BLaER1 (cell line): Measurements from ENCODE around the gene SEC61G.

Experiments
- H3K27ac ChIP-seq: shearing (Covaris generic); formaldehyde crosslinking; 2 replicates; pipeline ENCODE4 v1.8.1; 2022
- H3K27me3 ChIP-seq: shearing (Covaris generic); formaldehyde crosslinking; 2 replicates; pipeline ENCODE4 v1.8.1; 2022
- H3K36me3 ChIP-seq: shearing (Covaris generic); formaldehyde crosslinking; 2 replicates; pipeline ENCODE4 v1.8.1; 2022
- H3K4me1 ChIP-seq: shearing (Covaris generic); formaldehyde crosslinking; 2 replicates; pipeline ENCODE4 v1.8.1; 2022
- H3K4me2 ChIP-seq: shearing (Covaris generic); formaldehyde crosslinking; 2 replicates; pipeline ENCODE4 v1.8.1; 2022
- H3K4me3 ChIP-seq: shearing (Covaris generic); formaldehyde crosslinking; 2 replicates; pipeline ENCODE4 v1.8.1; 2022
- H3K9ac ChIP-seq: shearing (Covaris generic); formaldehyde crosslinking; 2 replicates; pipeline ENCODE4 v1.8.1; 2022
- H3K9me3 ChIP-seq: shearing (Covaris generic); formaldehyde crosslinking; 2 replicates; pipeline ENCODE4 v1.8.1; 2022
- H4K20me1 ChIP-seq: shearing (Covaris generic); formaldehyde crosslinking; 2 replicates; pipeline ENCODE4 v1.8.1; 2022
- Cebpa-rat ChIP-seq: shearing (Covaris generic); IDR thresholded peaks from 2 replicates; pipeline ENCODE4 v1.8.1; 2022

Gene SEC61G

DNA sequence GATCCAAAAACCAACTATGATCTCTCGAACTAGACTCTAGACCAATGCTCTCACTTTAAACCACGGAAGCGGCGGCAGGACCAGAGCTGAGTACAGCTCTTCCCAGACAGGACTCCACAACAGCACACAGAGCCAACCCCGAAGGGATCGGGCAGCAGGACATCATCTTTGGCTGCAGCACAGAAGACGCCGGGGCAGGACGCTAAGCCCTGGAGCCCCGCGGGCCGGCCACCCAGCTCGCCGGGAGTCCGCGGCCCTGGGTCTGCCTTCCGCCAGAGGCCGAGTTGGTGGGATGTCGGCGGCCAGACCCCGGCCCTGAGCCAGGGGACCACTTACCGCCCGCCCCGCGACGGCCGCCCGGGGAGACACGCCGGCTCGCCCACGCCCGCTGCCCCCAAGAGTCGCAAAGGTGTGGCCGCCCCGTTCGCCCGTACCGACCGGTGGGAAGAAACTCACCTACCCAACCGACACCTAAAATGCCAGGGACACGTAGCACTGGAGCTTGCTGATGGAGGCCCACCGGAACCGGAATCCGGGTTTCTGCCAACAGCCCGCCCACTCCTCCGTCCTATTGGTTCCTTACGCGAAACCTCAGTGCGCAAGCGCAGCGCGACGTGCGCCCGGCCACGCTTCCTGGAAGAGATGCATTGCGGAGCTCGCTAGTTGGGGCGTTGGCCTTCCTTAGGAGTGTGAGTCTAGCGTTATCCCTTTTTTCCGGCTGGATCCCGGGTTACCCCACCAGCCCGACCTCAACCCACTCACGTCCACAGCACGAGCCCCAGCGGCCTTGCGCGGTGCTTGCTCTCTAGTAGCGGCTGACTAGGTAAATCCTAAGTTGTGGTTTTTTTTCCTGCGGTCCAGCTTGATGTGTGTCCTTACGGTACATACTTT is at the start of gene SEC61G:
SEC61G (minus strand) TSS at position 510 of the 891 bp plus-strand sequence. CDS start 1,623 bp downstream, outside the sequence.
- TF ChIP-seq Cebpa-rat = no peak
- H3K36me3 ChIP-seq = peaks cover 25% of the 10 kb centered on the region
- peaks cover 50% of the 10 kb centered on the region for H4K20me1 ChIP-seq
- H3K9me3 ChIP-seq = no peaks in the 10 kb centered on the region
- H3K4me2 ChIP-seq = peak within 1 kb of the TSS; percentile 96
- H3K4me1 ChIP-seq = peaks cover 22% of the 10 kb centered on the region
- H3K27me3 ChIP-seq = no peaks in the 10 kb centered on the region
- H3K4me3 ChIP-seq = peak within 1 kb of the TSS; percentile 99
- H3K9ac ChIP-seq = peak within 1 kb of the TSS; percentile 95
- H3K27ac ChIP-seq = peak within 1 kb of the TSS; percentile 89

DNA sequence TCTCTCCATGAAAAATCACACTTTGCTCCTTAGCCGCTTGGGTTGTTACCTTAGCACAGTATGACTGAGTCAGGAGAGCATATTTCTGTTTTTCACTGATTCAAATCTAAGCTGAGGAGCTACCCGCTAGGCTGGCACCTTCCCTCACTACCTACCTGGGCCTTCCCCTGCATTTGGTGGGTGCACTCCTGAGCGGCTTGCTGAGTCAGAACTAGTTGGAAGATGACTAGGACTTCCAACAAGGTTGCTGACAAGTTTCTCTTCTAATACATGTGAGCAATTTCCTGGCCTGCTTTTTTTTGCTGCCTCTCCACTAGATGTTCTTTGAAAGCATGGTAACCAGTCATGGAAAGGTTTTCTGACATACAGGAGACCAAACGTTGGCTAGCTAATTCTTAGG is 43.8 kb upstream of the SEC61G start:
- Histone ChIP-seq H3K9me3 (no peaks in the 10 kb centered on the region), H3K27ac (no peak overlapping the region), H3K4me1 (no peaks in the 10 kb centered on the region), H3K4me2 (no peak overlapping the region), H3K9ac (no peak overlapping the region), H4K20me1 (no peaks in the 10 kb centered on the region), H3K4me3 (no peak overlapping the region), H3K36me3 (no peaks in the 10 kb centered on the region), H3K27me3 (no peaks in the 10 kb centered on the region)
- TF ChIP-seq Cebpa-rat = no peak

DNA sequence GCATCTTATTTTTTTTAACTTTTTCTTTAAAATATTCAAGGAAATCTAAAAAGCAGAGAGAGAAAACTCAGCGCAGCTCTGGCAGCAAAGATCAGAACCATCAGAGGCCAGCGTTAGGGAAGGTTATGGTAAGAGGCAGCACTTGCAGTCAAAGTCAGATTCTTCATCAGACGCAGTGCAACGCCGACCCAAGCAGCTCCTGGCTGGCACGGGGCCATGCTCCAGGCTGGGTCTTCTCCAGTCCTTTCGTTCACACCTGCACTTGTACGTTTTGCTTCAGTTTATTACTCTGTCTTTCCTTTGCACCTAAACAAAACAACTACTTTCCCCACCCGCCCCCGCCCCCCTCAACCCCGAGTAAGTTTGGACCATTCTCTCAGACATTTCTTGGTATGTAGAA is 43.1 kb upstream of the SEC61G start:
- no peak for TF ChIP-seq Cebpa-rat
- no peaks in the 10 kb centered on the region for H4K20me1 ChIP-seq
- H3K27ac ChIP-seq = no peak overlapping the region
- no peak overlapping the region for H3K4me2 ChIP-seq
- H3K27me3 ChIP-seq = no peaks in the 10 kb centered on the region
- H3K4me3 ChIP-seq = no peak overlapping the region
- no peaks in the 10 kb centered on the region for H3K36me3 ChIP-seq
- no peak overlapping the region for H3K9ac ChIP-seq
- H3K4me1 ChIP-seq = no peaks in the 10 kb centered on the region
- H3K9me3 ChIP-seq = no peaks in the 10 kb centered on the region

DNA sequence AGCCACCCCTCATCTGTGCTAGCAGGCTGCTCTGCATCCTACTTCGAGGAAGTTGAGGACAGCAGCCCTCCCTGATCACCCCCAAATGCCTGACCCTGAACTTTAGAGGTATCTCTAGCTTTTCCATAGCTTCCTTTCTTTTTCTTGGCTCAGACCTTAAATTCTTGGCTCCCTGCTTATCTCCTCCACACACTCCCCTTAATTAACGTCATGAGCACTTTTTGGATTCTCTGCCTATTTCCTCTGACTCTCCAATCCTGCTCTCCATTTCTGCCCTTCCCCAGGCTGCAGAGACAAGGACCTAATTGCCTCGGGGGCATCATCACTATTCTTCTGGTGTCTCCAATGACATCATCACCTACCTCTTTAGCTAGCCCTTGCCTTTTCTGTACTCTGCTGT is 40.8 kb upstream of the SEC61G start:
- no peak overlapping the region for H3K9ac ChIP-seq
- no peaks in the 10 kb centered on the region for H3K36me3 ChIP-seq
- TF ChIP-seq Cebpa-rat = no peak
- no peak overlapping the region for H3K27ac ChIP-seq
- no peak overlapping the region for H3K4me2 ChIP-seq
- no peaks in the 10 kb centered on the region for H3K27me3 ChIP-seq
- no peak overlapping the region for H3K4me3 ChIP-seq
- H3K9me3 ChIP-seq = no peaks in the 10 kb centered on the region
- H3K4me1 ChIP-seq = no peaks in the 10 kb centered on the region
- no peaks in the 10 kb centered on the region for H4K20me1 ChIP-seq

DNA sequence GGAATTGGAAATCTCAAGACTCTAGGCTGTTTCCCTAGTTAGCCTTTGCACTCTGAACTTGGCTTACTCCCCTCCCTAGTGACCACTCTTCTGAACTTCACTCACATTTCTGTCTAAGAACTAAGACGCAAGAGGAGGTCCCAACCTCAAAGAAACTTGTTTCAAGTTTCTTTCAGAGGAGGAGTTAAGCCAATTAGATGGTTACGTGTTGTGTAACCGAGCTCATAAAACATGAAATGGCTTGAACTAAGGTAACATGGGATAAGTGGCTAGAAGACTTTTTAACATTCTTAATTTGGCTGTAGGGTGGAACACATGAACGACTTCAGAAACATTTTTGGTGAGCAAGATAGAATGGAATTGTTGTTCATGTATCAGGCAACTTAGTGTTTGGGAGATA is 39.5 kb upstream of the SEC61G start:
- H3K36me3 ChIP-seq = no peaks in the 10 kb centered on the region
- H3K9me3 ChIP-seq = no peaks in the 10 kb centered on the region
- no peaks in the 10 kb centered on the region for H3K27me3 ChIP-seq
- no peaks in the 10 kb centered on the region for H4K20me1 ChIP-seq
- H3K9ac ChIP-seq = no peak overlapping the region
- H3K27ac ChIP-seq = no peak overlapping the region
- H3K4me2 ChIP-seq = no peak overlapping the region
- H3K4me1 ChIP-seq = no peaks in the 10 kb centered on the region
- H3K4me3 ChIP-seq = no peak overlapping the region
- no peak for TF ChIP-seq Cebpa-rat

DNA sequence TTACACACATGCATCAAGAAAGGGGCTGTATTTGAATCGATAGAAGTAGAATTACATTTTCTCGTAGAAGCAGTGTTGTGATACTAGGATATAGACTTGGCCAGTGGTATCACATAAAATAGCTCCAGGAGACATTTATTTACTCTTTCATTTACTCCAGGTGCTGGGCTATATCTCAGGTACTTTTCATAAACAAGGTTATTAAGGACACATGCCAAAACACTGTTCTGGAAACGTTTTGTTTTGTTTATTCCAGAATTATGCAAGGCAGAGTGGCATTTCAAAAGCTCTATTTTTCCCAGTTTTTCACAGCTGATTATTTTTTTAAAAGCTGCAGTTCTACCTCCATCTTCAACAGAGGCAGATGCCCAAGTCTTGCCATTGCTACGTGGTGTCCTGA is 37.8 kb upstream of the SEC61G start:
- Histone ChIP-seq H3K9ac (no peak overlapping the region), H4K20me1 (no peaks in the 10 kb centered on the region), H3K4me2 (no peak overlapping the region), H3K36me3 (no peaks in the 10 kb centered on the region), H3K27ac (no peak overlapping the region), H3K4me3 (no peak overlapping the region), H3K9me3 (no peaks in the 10 kb centered on the region), H3K27me3 (no peaks in the 10 kb centered on the region), H3K4me1 (no peaks in the 10 kb centered on the region)
- TF ChIP-seq Cebpa-rat = no peak

DNA sequence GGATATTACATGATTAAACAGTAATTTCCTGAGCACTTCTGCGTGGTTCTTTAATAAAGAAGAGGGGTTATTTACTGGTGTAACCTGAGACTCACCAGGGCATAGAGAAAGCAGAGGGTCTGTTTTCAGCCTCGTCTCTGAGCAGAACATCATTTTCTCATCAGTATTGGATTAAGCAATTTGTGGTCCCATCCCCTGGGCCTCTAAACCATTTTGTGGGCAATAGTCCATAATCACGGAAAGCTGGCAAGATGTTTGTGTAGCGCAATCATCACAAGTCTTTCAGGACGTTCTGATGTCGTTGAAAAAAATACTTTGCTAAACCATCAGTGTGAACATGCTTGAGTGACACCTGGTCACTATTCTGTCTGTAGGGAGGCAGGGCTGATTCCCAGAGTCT is 37.1 kb upstream of the SEC61G start:
- no peaks in the 10 kb centered on the region for H3K36me3 ChIP-seq
- H3K9ac ChIP-seq = no peak overlapping the region
- H3K27me3 ChIP-seq = no peaks in the 10 kb centered on the region
- TF ChIP-seq Cebpa-rat = no peak
- no peak overlapping the region for H3K4me3 ChIP-seq
- H3K4me2 ChIP-seq = no peak overlapping the region
- H3K9me3 ChIP-seq = no peaks in the 10 kb centered on the region
- no peaks in the 10 kb centered on the region for H3K4me1 ChIP-seq
- H3K27ac ChIP-seq = no peak overlapping the region
- H4K20me1 ChIP-seq = no peaks in the 10 kb centered on the region

DNA sequence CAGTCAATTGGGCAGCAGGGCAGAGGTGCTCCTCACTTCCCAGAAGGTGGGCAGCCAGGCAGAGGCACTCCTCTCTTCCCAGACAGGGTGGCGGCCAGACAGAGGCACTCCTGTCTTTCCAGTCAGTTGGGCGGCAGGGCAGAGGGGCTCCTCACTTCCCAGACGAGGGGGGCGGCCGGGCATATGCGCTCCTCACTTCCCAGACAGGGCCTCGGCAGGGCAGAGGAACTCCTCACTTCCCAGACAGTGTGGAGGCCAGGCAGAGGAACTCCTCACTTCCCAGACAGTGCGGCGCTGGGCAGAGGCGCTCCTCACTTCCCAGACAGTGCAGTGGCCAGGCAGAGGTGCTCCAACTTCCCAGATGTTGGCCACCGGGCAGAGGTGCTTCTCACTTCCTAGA is 33.4 kb upstream of the SEC61G start:
- no peak overlapping the region for H3K4me3 ChIP-seq
- H3K27me3 ChIP-seq = no peaks in the 10 kb centered on the region
- no peak overlapping the region for H3K9ac ChIP-seq
- no peak overlapping the region for H3K4me2 ChIP-seq
- no peaks in the 10 kb centered on the region for H3K36me3 ChIP-seq
- TF ChIP-seq Cebpa-rat = no peak
- H4K20me1 ChIP-seq = no peaks in the 10 kb centered on the region
- H3K4me1 ChIP-seq = no peaks in the 10 kb centered on the region
- H3K27ac ChIP-seq = no peak overlapping the region
- H3K9me3 ChIP-seq = no peaks in the 10 kb centered on the region

DNA sequence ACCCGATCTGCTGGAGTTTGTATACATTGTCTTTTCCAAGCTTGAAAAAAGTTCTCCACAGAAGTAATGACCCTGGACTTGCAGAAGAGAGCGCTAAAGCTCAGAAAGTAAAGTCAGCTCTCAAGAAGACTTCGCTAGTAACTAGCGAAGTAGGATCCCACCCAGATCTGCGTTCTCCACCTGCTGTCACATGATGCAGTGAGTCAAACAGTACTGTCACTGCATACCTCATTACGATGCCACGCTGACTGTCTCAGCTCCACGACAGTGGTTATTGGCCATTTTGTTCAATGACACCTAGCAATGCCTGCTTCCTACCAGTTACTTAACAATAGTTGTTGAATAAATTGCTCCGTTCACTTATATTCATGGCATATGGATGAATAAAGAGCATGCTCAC is 29.7 kb upstream of the SEC61G start:
- Histone ChIP-seq H3K4me2 (no peak overlapping the region), H3K27me3 (no peaks in the 10 kb centered on the region), H3K9ac (no peak overlapping the region), H3K4me3 (no peak overlapping the region), H3K27ac (no peak overlapping the region), H3K9me3 (no peaks in the 10 kb centered on the region), H3K36me3 (no peaks in the 10 kb centered on the region), H4K20me1 (no peaks in the 10 kb centered on the region), H3K4me1 (no peaks in the 10 kb centered on the region)
- TF ChIP-seq Cebpa-rat = no peak

DNA sequence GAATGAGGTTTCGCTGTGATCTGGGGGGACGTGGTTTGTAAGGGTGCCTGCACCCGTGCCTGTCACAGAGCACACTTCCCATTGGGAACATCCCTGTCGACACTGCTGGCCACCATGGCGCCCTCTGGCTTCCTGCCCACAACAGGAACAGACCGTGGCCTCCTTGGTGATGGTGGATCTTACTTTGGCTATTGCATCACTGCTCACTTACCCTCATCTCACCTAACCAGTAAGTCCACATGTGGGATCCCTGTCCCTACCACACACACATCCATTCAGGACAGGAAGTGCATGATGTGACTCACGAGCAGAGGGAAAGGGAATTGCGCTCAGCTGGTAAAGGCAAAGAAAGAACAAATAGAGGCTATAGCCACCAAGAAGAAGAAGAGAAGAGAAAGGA is 26.2 kb upstream of the SEC61G start:
- Histone ChIP-seq H3K4me3 (no peak overlapping the region), H3K4me1 (no peaks in the 10 kb centered on the region), H3K9me3 (no peaks in the 10 kb centered on the region), H3K9ac (no peak overlapping the region), H3K36me3 (no peaks in the 10 kb centered on the region), H3K4me2 (no peak overlapping the region), H3K27me3 (no peaks in the 10 kb centered on the region), H4K20me1 (no peaks in the 10 kb centered on the region), H3K27ac (no peak overlapping the region)
- TF ChIP-seq Cebpa-rat = no peak
